Natural killer cell treated with Interleukin-12 subunit alpha and Interleukin-12 subunit beta and Interleukin-15 and Interleukin-18, amount 100 ng/mL, for 72 hours (primary cell): ENCODE results near the gene USP40. TPM values are rescaled to one million over a fixed set of nuclear protein-coding genes. Genes with fewer than 3 reads are reported as not detected.

Experiments
- ATAC-seq, 2 donors: fragments of 150-1000 bp; cut with Tn5 transposase in 1 of 2; sonication (Bioruptor Pico), chemical (Tn5 transposase) in 1 of 2; 2 replicates each; pipeline ENCODE4 v1.10.0; 2021
- DNase-seq: peaks from one replicate; pipeline ENCODE4 v3.0.0; 2022; ENCODE audit warnings: low spot score
- H3K27ac Mint-ChIP-seq, 2 donors: 1 replicate in 1 of 2; 2 replicates in 1 of 2; pipeline ENCODE4 v1.8.0; 2022; ENCODE audit warnings: mixed read lengths in 2 of 2, mild to moderate bottlenecking in 1 of 2, moderate library complexity in 1 of 2
- H3K27me3 Mint-ChIP-seq, 2 donors: 1 replicate in 1 of 2; 2 replicates in 1 of 2; pipeline ENCODE4 v1.8.0; 2022; ENCODE audit warnings: mixed read lengths in 2 of 2
- H3K36me3 Mint-ChIP-seq: one replicate; pipeline ENCODE4 v1.8.0; 2022; ENCODE audit warnings: mixed read lengths
- H3K4me1 Mint-ChIP-seq, 2 donors: 1 replicate in 1 of 2; 2 replicates in 1 of 2; pipeline ENCODE4 v1.8.0; 2022; ENCODE audit warnings: low read depth in 2 of 2, mixed read lengths in 2 of 2, mild to moderate bottlenecking in 1 of 2
- H3K4me3 Mint-ChIP-seq: one replicate; pipeline ENCODE4 v1.8.0; 2022; ENCODE audit warnings: mixed read lengths
- H3K9me3 Mint-ChIP-seq: 2 replicates; pipeline ENCODE4 v1.8.0; 2022; ENCODE audit warnings: mixed read lengths
- total RNA-seq, 2 donors: library from RNA; stranded (reverse); gene quantifications; one replicate each; pipeline ENCODE4 v1.2.3, GENCODE V29; 2022

The USP40 gene
- total RNA-seq, 2 donors from 2014 or later = 20.6 to 23.3 TPM

DNA sequence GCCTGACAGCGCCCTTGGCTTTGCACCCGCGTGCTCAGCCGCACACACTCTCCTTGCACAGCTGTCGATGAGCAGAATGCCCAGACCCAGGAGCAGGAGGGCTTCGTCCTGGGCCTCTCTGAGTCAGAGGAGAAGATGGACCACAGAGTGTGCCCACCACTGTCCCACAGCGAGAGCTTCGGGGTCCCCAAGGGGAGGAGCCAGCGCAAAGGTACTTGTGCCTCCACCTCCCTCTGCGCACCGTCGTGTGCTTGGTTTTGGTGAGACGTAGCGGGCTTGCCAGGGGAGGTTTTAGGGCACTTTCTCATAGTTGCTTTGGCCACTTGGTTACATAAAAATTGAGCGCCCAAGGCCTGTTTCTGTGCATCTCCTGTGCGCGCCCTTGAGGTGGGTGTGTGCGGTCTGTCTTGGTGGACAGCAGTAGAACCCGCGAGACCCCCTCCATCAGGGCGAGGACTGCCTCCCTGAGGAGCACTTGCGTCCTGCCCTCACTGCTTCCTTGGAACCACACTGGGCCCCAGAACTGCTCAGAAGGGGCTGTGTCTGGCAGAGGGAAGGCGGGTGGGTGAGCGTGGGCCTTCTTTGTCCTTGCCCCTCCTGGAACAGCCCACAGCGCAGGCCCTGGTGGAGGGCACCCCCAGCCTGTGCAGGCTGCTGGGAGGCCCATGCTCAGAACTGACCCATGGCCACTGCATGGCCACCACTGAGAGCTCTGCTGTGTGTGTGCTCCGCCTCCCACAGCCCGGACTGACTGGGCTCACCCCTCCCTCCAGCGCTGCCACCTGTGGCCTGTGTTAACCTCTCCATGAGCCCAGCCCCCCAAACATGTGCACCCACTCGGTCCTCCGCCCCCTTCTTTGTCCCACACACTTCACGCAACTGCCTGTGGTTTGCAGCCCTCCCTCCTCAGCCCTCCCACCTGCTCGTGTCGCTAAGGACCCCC is 116.4 kb downstream of the USP40 start:
- no peaks in the 10 kb centered on the region for H3K27me3 Mint-ChIP-seq
- H3K9me3 Mint-ChIP-seq = no peaks in the 10 kb centered on the region
- peaks cover 10% of the 10 kb centered on the region for H3K36me3 Mint-ChIP-seq
- no peak for ATAC-seq
- H3K4me3 Mint-ChIP-seq = no peak overlapping the region
- peak; percentile 58 for DNase-seq
- no peak overlapping the region for H3K27ac Mint-ChIP-seq
- peaks cover 0 to 3% of the 10 kb centered on the region in 2 donors for H3K4me1 Mint-ChIP-seq

DNA sequence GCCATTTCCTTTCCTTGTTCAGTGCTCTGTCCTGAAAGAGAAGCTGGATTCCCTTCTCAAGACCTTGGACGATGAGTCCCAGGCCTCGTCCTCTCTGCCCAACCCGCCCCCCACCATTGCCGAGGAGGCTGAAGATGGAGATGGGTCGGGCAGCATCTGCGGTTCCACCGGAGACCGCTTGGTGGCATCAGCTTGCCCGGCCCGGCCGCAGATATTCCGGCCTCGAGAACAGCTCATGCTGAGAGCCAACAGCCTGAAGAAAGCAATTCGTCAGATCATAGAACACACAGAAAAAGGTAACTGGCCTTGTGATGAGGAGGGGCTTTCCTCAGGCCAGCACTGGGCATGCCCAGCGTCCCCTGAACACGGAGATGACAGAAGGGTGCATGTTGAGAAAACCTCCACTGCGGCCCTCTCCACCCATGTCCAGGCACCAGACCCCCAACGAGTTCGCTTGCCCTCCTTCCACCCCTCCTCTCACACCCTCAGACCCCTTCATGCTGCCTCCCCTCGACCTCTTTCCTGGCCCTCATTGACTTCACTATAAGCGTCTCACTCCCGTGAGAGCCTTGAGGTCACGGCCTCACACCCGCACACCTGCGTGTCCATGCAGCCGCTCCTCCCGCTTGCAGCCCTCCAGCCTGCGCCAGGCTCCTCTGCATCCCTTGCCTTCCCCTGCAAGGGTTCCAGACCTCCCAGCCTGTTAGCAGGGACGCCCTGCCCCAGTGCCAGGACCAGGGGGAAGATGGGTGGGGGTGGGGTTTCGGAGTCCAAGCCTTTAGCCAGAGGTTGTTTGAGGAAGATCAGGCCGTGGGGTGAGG is 117.3 kb downstream of the USP40 start:
- Mint-ChIP-seq H3K4me3 (no peak overlapping the region), H3K4me1 (peaks cover 5 to 12% of the 10 kb centered on the region in 2 donors), H3K27me3 (no peaks in the 10 kb centered on the region), H3K27ac (no peak overlapping the region), H3K36me3 (peaks cover 10% of the 10 kb centered on the region), H3K9me3 (no peaks in the 10 kb centered on the region)
- no peak for ATAC-seq
- peak; percentile 44 for DNase-seq

DNA sequence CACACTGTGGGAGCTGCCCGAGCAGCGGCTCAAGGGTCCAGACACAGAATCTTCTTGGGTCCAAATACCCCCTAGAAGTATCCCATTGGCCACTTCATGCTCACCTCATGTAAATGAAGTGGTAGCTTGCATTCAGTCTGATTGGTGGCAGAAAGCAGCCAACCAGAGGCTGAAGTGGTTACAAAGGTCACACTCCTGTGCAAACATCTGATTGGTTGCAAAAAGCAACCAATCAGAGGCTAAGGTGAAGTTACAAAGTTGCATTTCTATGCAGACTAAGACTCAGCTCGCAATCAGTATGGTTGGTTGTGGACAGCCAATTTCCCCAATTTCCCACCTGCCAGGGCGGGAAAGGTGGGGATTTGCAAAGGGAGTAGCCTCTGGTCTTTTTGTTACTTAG is 118.0 kb downstream of the USP40 start:
- Mint-ChIP-seq H3K4me1 (peaks cover 12 to 16% of the 10 kb centered on the region in 2 donors), H3K27me3 (no peaks in the 10 kb centered on the region), H3K27ac (no peak overlapping the region), H3K4me3 (no peak overlapping the region), H3K36me3 (peaks cover 10% of the 10 kb centered on the region), H3K9me3 (no peaks in the 10 kb centered on the region)
- no peak for ATAC-seq
- DNase-seq = no peak

DNA sequence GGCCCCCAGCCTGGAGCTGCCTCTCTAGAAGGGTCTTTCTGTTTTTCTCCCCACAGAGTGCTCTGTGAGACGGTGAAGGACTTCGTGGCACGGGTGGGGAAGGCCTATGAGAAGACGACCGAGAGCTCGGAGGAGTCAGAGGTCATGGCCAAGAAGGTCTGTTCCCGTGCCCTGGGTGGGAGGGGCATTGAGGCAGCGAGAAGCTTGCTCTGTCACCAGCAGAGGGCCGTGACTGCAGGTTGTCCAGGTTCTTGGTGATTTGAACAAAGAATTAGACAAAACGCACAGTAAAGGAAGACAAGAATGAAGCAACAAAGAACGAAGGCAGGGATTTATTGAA is 118.4 kb downstream of the USP40 start:
- no peaks in the 10 kb centered on the region for H3K9me3 Mint-ChIP-seq
- H3K27me3 Mint-ChIP-seq = no peaks in the 10 kb centered on the region
- H3K36me3 Mint-ChIP-seq = peaks cover 14% of the 10 kb centered on the region
- H3K4me3 Mint-ChIP-seq = no peak overlapping the region
- peaks cover 16 to 20% of the 10 kb centered on the region in 2 donors for H3K4me1 Mint-ChIP-seq
- DNase-seq (peak; percentile 13), ATAC-seq (no peak)
- H3K27ac Mint-ChIP-seq = no peak overlapping the region

DNA sequence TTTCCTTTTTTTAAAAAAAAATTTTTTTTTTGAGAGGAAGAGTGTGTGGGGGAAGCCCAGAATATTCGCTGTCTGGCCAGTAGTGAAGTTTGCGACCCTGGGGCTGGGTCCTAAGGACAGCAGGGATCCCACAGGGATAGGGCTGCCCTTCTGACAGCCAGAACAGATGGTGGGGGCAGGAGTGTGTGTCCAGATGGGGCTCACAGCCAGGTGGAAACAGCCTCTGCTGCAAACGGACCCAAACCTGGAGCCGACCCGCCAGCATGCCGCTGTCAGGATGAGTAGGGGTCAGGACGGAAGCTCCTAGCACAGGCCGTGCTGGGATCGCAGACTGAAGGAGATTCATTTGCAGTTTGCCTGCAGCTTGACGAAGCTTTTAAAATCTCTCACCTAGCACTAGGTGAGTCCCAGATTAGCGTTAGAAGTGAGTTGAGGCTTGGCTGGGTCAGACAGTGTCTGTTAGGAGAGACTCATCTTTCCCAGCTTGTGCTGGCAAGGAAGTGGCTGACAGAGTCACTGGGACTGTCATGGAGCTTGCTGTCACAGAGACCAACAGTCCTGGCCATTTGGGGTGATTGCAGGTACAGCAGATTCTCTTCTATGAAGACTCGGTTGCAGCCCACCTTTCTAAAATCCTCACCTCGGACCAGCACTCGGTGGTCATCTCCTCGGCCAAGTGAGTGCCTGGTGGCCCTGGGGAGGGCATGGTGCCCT is 118.9 kb downstream of the USP40 start:
- H3K4me3 Mint-ChIP-seq = no peak overlapping the region
- no peaks in the 10 kb centered on the region for H3K9me3 Mint-ChIP-seq
- DNase-seq (peak; percentile 28), ATAC-seq (no peak)
- H3K36me3 Mint-ChIP-seq = peaks cover 15% of the 10 kb centered on the region
- H3K27me3 Mint-ChIP-seq = no peaks in the 10 kb centered on the region
- H3K4me1 Mint-ChIP-seq = peaks cover 19 to 20% of the 10 kb centered on the region in 2 donors
- no peak overlapping the region for H3K27ac Mint-ChIP-seq

DNA sequence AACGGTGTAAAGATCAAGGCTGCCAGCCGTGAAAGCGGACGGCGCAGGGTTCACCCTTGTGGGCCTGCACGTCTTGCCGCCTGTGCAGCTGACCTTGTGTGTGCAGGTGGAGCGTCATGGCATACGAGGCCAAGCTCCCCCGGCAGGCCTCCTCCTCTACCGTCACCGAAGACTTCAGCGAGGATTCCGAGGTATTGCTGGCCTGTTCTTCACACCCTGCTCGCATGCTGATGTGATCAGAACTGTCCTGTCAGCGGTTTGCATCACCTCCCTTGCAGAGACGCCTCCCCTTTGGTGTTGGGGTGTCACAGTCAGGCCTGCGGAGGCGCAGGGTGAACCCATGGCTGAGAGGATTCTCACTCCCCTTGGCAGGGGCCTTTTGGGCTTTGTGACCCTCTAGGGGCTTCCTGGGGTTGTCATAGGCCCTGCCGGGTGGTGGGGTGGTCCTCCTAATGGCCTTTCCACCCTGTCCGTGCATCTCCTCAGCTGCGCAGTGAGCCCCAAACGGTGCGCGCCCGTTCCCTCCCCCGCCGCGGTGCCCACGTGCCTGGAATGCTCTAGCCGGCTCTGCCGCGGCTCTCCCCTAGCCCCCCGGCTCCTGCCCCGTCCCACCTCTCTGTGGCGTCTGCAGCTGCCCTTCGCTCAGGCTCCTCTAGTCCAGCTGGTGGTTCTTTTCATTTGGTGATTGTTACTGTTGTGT is 119.8 kb downstream of the USP40 start:
- peaks cover 19 to 20% of the 10 kb centered on the region in 2 donors for H3K4me1 Mint-ChIP-seq
- DNase-seq = peak; percentile 60
- peaks cover 15% of the 10 kb centered on the region for H3K36me3 Mint-ChIP-seq
- no peaks in the 10 kb centered on the region for H3K27me3 Mint-ChIP-seq
- H3K4me3 Mint-ChIP-seq = no peak overlapping the region
- no peak for ATAC-seq
- H3K27ac Mint-ChIP-seq = no peak overlapping the region
- H3K9me3 Mint-ChIP-seq = no peaks in the 10 kb centered on the region

DNA sequence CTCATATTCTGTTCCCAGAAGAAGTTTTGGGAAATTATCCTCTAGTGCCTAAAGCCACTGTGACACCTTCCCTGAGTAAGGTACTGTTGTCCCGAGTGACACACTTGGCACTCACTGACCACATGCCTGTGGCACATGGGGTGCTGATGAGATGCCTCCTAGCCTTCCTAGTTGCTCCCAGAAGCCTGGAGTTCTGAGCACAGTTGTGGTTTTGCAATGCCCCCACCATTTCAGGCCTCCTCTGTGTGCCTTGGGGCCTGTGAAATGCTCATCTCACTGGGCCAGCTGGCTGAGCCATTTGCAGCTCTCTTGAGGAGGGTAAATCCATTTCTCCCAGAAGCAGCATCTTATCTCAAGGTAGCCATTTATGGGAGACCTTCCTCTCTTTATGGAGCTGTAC is 120.5 kb downstream of the USP40 start:
- Mint-ChIP-seq H3K27ac (no peak overlapping the region), H3K36me3 (peaks cover 15% of the 10 kb centered on the region), H3K27me3 (no peaks in the 10 kb centered on the region), H3K9me3 (no peaks in the 10 kb centered on the region), H3K4me1 (peaks cover 19 to 22% of the 10 kb centered on the region in 2 donors), H3K4me3 (no peak overlapping the region)
- ATAC-seq (no peak), DNase-seq (no peak)

DNA sequence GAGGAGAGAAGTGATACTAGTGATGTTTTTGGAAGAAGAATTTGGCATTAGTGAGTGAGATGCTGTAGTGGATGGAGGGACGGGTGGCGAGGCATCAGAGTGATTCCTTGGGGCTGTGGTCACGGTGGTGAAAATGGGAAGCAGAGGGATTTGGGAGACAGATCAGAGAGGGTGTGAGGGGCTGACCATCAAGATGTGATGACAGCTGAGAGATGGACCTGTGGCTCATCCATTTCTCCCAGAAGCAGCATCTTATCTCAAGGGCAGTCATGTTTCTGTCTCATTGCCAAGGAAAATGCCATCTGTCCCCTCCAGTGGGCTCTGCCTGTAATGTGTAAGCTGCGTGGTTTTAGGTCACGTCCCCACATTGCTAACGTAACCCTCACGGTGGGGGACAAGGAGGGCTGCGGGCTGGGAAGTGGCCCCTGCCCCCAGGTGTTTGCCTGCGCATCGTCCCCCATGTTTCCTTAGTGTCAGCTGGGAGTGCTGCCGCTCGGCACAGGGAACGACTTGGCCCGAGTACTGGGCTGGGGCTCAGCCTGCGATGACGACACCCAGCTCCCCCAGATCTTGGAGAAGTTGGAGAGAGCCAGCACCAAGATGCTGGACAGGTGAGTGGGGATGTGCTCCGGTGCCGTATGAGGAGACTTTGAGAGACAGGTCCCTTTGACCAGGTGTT is 121.3 kb downstream of the USP40 start:
- peak overlapping the region in 1 of 2 donors; percentile 64 for H3K27ac Mint-ChIP-seq
- H3K36me3 Mint-ChIP-seq = peaks cover 15% of the 10 kb centered on the region
- H3K4me3 Mint-ChIP-seq = no peak overlapping the region
- peaks cover 23 to 30% of the 10 kb centered on the region in 2 donors for H3K4me1 Mint-ChIP-seq
- DNase-seq = peak; percentile 48
- ATAC-seq = no peak
- H3K9me3 Mint-ChIP-seq = no peaks in the 10 kb centered on the region
- H3K27me3 Mint-ChIP-seq = no peaks in the 10 kb centered on the region

DNA sequence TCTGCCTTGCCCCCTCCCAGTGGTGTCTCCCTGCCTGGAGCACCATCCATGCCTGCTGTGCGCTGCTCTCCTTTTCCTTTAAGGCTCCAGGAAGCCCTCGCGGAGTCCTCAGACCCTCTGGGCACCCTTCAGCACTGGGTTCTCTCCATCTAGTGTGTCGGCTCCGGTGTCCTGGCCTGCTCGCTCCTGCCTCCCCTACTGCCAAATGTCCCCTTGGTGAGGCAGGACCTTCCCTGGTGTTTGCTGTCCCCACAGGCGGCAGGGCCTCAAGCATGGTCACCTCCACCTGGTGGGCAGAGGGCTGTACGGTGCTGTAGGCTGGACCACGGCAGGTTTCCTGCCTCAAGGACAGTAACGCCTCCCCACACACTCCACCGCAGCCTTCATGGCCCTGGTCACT is 122.1 kb downstream of the USP40 start:
- Mint-ChIP-seq H3K9me3 (no peaks in the 10 kb centered on the region), H3K4me3 (no peak overlapping the region), H3K4me1 (peaks cover 23 to 32% of the 10 kb centered on the region in 2 donors), H3K27me3 (no peaks in the 10 kb centered on the region), H3K27ac (peak overlapping the region in 1 of 2 donors; percentile 64), H3K36me3 (peaks cover 15% of the 10 kb centered on the region)
- peak; percentile 38 for DNase-seq
- ATAC-seq = no peak

DNA sequence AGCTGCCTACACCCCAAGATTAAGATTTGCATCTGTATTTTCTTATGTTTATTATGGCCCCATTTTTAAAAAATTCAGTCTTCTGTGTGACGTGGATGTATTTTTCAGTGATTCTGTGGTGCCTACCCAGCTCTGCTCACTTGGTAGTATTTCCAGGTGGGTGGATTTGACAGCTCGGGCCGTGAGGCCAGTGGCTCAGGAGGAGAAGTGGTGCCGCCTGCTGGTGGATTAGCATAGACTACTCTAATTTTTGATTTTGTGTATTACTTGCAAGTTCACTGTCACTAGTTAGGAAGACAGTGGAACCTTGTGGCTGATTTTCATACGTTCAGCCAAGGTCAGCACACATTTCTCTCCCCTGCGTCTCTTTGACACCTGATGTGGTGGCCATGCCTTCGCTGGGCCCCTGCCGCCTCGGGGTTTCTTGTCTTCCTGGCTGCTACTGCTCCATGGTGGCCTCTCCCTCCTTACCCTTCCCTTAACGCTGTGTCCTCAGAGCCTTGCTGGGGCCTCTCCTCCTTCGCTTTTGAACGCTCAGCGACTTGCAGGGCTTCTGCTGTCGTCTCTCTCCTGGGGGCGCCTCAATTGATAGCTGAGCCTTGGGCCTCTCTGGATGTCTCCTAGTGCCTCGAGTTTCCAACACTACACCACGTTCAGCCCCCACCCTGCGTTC is 122.9 kb downstream of the USP40 start:
- H3K27ac Mint-ChIP-seq = peak overlapping the region; percentile 64 to 68
- H3K36me3 Mint-ChIP-seq = peaks cover 18% of the 10 kb centered on the region
- no peak overlapping the region for H3K4me3 Mint-ChIP-seq
- no peaks in the 10 kb centered on the region for H3K27me3 Mint-ChIP-seq
- ATAC-seq = peak; percentile 70 to 73
- DNase-seq = peak; percentile 85
- peaks cover 23 to 34% of the 10 kb centered on the region in 2 donors for H3K4me1 Mint-ChIP-seq
- H3K9me3 Mint-ChIP-seq = no peaks in the 10 kb centered on the region

DNA sequence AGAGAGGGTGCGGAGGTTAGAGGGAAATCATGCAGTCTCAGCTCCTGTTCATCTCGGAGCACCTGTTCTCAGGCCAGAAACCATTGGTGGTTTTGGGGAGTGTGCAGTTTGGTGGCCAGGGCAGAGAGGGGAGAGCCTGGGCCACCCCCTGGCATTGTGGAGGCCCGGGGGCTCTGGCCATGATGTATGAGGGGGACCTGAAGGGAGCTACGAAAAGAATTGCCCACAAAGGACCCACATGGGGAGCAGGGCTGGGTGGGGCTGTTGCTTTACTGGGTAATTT is 124.6 kb downstream of the USP40 start:
- H3K4me3 Mint-ChIP-seq = no peak overlapping the region
- no peaks in the 10 kb centered on the region for H3K27me3 Mint-ChIP-seq
- no peak for ATAC-seq
- peak overlapping the region; percentile 65 to 68 for H3K27ac Mint-ChIP-seq
- H3K36me3 Mint-ChIP-seq = peaks cover 15% of the 10 kb centered on the region
- H3K4me1 Mint-ChIP-seq = peaks cover 23 to 31% of the 10 kb centered on the region in 2 donors
- no peak for DNase-seq
- H3K9me3 Mint-ChIP-seq = no peaks in the 10 kb centered on the region

DNA sequence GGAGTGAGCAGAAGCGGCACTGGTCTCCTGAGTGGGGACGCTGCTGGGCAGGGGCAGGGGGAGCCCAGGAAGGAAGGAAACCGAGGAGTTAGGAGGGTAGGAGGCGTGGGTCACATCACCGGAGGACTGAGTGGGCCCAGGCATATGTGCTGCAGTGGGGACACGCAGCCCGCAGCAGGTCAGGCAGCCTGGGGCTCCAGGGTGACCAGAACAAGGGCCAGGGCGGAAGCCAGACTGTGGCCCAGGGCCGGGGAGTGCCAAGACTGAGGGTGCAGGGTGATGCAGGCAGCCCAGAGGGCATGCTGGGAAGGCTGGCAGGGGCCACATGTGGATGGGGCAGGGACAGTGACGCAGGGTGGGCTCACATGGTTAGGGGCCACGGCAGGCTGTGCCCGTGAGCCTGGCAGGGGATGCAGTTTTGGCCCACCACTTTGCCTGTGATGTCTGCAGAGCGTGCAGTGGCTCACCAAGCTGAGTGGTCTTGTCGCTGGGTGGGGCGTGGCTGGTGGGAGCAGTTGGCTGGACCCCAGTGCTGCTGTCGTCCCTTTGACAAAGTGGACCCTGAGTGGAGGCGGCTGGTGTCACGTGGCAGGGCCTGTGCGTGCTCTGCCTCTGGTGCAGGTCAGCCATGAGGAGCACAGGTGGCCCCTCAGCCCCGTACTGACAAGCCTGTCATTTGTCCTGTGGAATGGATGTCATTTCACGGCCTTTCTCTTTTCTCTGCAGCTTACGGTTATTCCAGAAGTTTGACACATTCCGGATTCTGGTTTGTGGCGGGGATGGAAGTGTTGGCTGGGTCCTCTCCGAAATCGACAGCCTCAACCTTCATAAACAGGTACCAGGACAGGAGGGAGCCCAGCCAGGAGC is 125.2 kb downstream of the USP40 start:
- Mint-ChIP-seq H3K9me3 (no peaks in the 10 kb centered on the region), H3K27me3 (no peaks in the 10 kb centered on the region), H3K36me3 (peaks cover 15% of the 10 kb centered on the region), H3K27ac (peak overlapping the region; percentile 65 to 68), H3K4me3 (no peak overlapping the region), H3K4me1 (peaks cover 23 to 34% of the 10 kb centered on the region in 2 donors)
- DNase-seq = peak; percentile 58
- peak; percentile 12 to 19 for ATAC-seq
